HepG2 (cell line): ENCODE results near the gene TOB1. TPM values are rescaled to one million over a fixed set of nuclear protein-coding genes. Genes with fewer than 3 reads are reported as not detected.

Source experiments
- ATF7-NPFF ChIP-seq: sonication (generic); formaldehyde crosslinking; IDR thresholded peaks from 2 replicates; pipeline ENCODE4 v1.8.1; 2023; ENCODE audit warnings: mild to moderate bottlenecking, low read depth, missing genetic modification reagents, moderate library complexity
- CHD2 ChIP-seq: IDR thresholded peaks from 2 replicates; pipeline ENCODE4 v1.6.1; 2011; ENCODE audit warnings: low read depth, low read length, improper control_type of control experiment
- CHD4 ChIP-seq: fragments of 200-600 bp; sonication (generic); IDR thresholded peaks from 2 replicates; pipeline ENCODE4 v1.7.0; 2017; ENCODE audit warnings: mild to moderate bottlenecking, low read length, borderline replicate concordance
- EZH2 ChIP-seq: conservative IDR thresholded peaks from 2 replicates; pipeline ENCODE4 v1.6.1; 2012; ENCODE audit warnings: mild to moderate bottlenecking, low read depth, low read length, moderate library complexity
- GATAD1 ChIP-seq: IDR thresholded peaks from 2 replicates; pipeline ENCODE4 v1.6.1; 2016; ENCODE audit warnings: missing genetic modification reagents, missing compliant biosample characterization
- IRF2 ChIP-seq: IDR thresholded peaks from 2 replicates; pipeline ENCODE4 v1.6.1; 2018; ENCODE audit warnings: missing genetic modification reagents, missing compliant biosample characterization
- MAFF ChIP-seq: IDR thresholded peaks from 2 replicates; pipeline ENCODE4 v1.6.1; 2011; ENCODE audit warnings: low read depth, low read length, improper control_type of control experiment
- REXO4 ChIP-seq: sonication (generic); formaldehyde crosslinking; IDR thresholded peaks from 2 replicates; pipeline ENCODE4 v1.8.0; 2022; ENCODE audit warnings: missing genetic modification reagents, mild to moderate bottlenecking, borderline replicate concordance
- TEAD3 ChIP-seq: optimal IDR thresholded peaks from 2 replicates; pipeline ENCODE3; 2016; ENCODE audit warnings: borderline replicate concordance
- ZBTB20 ChIP-seq: sonication (generic); formaldehyde crosslinking; IDR thresholded peaks from 2 replicates; pipeline ENCODE4 v1.8.1; 2023; ENCODE audit warnings: missing genetic modification reagents, low read depth, mild to moderate bottlenecking, borderline replicate concordance
- ZNF335 ChIP-seq: sonication (generic); formaldehyde crosslinking; IDR thresholded peaks from 2 replicates; pipeline ENCODE4 v1.4.0; 2020; ENCODE audit warnings: missing genetic modification reagents
- ZNF33B ChIP-seq: sonication (generic); formaldehyde crosslinking; IDR thresholded peaks from 2 replicates; pipeline ENCODE4 v1.5.1; 2020; ENCODE audit warnings: mild to moderate bottlenecking, missing genetic modification reagents
- ZNF383 ChIP-seq: sonication (generic); formaldehyde crosslinking; IDR thresholded peaks from 2 replicates; pipeline ENCODE4 v1.4.0; 2020; ENCODE audit warnings: missing genetic modification reagents, mild to moderate bottlenecking, borderline replicate concordance
- ZNF616 ChIP-seq: sonication (generic); formaldehyde crosslinking; IDR thresholded peaks from 2 replicates; pipeline ENCODE4 v1.5.0; 2020; ENCODE audit warnings: low read depth, mild to moderate bottlenecking, missing genetic modification reagents
- polyA plus RNA-seq, 8 experiments: library from polyadenylated mRNA; depleted of rRNA in 3 of 8; stranded (reverse) in 7 of 8; unstranded in 1 of 8; fragments of >200 nt; fragmentation: Illumina TruSeq in 4 of 8; extraction: Trizol in 4 of 8; gene quantifications; 2 replicates each; pipeline versions ENCODE4 v1.2.1 to v1.2.3, GENCODE V29; 2011 to 2016; ENCODE audit warnings: low read depth in 4 of 8, missing spikeins in 1 of 8, mixed read lengths in 1 of 8; ENCODE audit not compliant: insufficient read depth in 1 of 8
- total RNA-seq, 5 experiments: library from RNA; depleted of rRNA; stranded (reverse); fragments of >200 nt; fragmentation: Illumina TruSeq; extraction: Trizol; gene quantifications; 2 replicates each; pipeline ENCODE4 v1.2.3, GENCODE V29; 2016; ENCODE audit warnings: low read depth in 1 of 5
- TF ChIP-seq, protein P1 (sequence below): sonication (generic); formaldehyde crosslinking; conservative IDR thresholded peaks from 2 replicates; pipeline ENCODE4 v1.4.0; 2020; ENCODE audit warnings: missing genetic modification reagents
- TF ChIP-seq, protein P2 (sequence below): sonication (generic); formaldehyde crosslinking; IDR thresholded peaks from 2 replicates; pipeline ENCODE4 v1.5.1; 2020; ENCODE audit warnings: mild to moderate bottlenecking, missing genetic modification reagents, borderline replicate concordance
- TF ChIP-seq, protein P3 (sequence below): sonication (generic); formaldehyde crosslinking; IDR thresholded peaks from 2 replicates; pipeline ENCODE4 v1.8.1; 2023; ENCODE audit warnings: mild to moderate bottlenecking, missing genetic modification reagents
- TF ChIP-seq, protein P4 (sequence below): sonication (generic); formaldehyde crosslinking; IDR thresholded peaks from 2 replicates; pipeline ENCODE4 v1.8.1; 2023; ENCODE audit warnings: mild to moderate bottlenecking, moderate library complexity, missing genetic modification reagents
- TF ChIP-seq, protein P5 (sequence below): sonication (generic); formaldehyde crosslinking; IDR thresholded peaks from 2 replicates; pipeline ENCODE4 v1.4.0; 2020; ENCODE audit warnings: missing genetic modification reagents, borderline replicate concordance
- TF ChIP-seq, protein P6 (sequence below): sonication (generic); formaldehyde crosslinking; IDR thresholded peaks from 2 replicates; pipeline ENCODE4 v1.5.1; 2020; ENCODE audit warnings: missing genetic modification reagents, mild to moderate bottlenecking, borderline replicate concordance

Gene TOB1
- total and polyA plus RNA-seq, 2 of the 13 experiments (the other 11 are each of a cell fraction or from before 2014, with no cell fraction given), result 21.9 to 57.7 TPM

DNA sequence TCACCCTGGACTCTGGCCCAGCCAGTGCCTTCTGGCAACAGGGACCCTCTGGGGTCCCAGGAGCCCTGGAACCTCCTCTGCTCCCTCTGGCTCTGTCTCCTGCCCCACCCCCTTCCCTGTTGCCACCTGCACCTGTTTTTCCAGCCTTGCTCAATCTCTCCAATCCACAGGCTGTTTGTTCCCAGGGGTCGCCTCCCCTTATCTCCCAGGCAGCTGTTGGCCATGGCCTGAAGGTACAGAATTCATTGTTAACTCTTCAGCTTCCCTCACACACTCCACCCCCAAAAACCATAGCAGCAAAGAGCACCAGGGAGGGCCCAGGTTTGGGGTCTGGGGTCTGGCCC, 39.3 kb upstream of the TOB1 start (continued):
- no peak; the same call in 1 of the 2 replicates for TF ChIP-seq CHD4
- TF ChIP-seq, protein P1, sequence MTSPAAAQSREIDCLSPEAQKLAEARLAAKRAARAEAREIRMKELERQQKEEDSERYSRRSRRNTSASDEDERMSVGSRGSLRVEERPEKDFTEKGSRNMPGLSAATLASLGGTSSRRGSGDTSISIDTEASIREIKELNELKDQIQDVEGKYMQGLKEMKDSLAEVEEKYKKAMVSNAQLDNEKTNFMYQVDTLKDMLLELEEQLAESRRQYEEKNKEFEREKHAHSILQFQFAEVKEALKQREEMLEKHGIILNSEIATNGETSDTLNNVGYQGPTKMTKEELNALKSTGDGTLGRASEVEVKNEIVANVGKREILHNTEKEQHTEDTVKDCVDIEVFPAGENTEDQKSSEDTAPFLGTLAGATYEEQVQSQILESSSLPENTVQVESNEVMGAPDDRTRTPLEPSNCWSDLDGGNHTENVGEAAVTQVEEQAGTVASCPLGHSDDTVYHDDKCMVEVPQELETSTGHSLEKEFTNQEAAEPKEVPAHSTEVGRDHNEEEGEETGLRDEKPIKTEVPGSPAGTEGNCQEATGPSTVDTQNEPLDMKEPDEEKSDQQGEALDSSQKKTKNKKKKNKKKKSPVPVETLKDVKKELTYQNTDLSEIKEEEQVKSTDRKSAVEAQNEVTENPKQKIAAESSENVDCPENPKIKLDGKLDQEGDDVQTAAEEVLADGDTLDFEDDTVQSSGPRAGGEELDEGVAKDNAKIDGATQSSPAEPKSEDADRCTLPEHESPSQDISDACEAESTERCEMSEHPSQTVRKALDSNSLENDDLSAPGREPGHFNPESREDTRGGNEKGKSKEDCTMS (CRISPR knock-in tag), result no peak
- no peak for TF ChIP-seq MAFF
- TF ChIP-seq ZNF33B (CRISPR knock-in tag), result peak; percentile 60; the same call in 1 of the 2 replicates
- TF ChIP-seq IRF2 (CRISPR knock-in tag), result peak; percentile 58; the same call in 1 of the 2 replicates
- TF ChIP-seq, protein P2, sequence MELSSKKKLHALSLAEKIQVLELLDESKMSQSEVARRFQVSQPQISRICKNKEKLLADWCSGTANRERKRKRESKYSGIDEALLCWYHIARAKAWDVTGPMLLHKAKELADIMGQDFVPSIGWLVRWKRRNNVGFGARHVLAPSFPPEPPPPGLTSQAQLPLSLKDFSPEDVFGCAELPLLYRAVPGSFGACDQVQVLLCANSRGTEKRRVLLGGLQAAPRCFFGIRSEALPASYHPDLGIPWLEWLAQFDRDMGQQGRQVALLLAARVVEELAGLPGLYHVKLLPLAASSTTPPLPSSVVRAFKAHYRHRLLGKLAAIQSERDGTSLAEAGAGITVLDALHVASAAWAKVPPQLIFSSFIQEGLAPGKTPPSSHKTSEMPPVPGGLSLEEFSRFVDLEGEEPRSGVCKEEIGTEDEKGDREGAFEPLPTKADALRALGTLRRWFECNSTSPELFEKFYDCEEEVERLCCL (CRISPR knock-in tag), result no peak
- TF ChIP-seq ZNF616 (CRISPR knock-in tag), result no peak
- no peak; the same call in 1 of the 2 replicates for TF ChIP-seq ZNF383 (CRISPR knock-in tag)
- TF ChIP-seq, protein P3, sequence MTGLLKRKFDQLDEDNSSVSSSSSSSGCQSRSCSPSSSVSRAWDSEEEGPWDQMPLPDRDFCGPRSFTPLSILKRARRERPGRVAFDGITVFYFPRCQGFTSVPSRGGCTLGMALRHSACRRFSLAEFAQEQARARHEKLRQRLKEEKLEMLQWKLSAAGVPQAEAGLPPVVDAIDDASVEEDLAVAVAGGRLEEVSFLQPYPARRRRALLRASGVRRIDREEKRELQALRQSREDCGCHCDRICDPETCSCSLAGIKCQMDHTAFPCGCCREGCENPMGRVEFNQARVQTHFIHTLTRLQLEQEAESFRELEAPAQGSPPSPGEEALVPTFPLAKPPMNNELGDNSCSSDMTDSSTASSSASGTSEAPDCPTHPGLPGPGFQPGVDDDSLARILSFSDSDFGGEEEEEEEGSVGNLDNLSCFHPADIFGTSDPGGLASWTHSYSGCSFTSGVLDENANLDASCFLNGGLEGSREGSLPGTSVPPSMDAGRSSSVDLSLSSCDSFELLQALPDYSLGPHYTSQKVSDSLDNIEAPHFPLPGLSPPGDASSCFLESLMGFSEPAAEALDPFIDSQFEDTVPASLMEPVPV, result no peak; the same call in none of the 2 replicates
- TF ChIP-seq CHD2, result no peak
- TF ChIP-seq, protein P4, sequence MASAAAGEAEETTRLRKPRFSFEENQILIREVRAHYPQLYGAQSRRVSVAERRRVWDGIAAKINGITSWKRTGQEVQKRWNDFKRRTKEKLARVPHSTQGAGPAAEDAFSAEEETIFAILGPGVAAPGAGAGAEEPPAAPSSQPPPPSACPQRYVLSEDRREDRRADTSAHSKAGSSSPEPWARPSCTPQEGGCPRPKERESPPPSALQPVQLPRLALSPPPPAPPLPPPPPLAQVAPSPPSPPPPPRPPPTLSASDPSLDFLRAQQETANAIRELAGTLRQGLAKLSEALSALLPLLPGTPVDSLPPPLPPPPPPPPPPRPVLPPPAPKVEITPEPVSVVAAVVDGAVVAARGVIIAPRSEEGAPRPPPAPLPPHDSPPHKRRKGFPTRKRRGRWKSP (CRISPR knock-in tag), result no peak
- no peak for TF ChIP-seq ATF7-NPFF (CRISPR knock-in tag)
- TF ChIP-seq ZNF335 (CRISPR knock-in tag), result peak; percentile 55; the same call in 1 of the 2 replicates
- TF ChIP-seq EZH2, result no peak
- TF ChIP-seq REXO4 (CRISPR knock-in tag), result no peak
- TF ChIP-seq, protein P5, sequence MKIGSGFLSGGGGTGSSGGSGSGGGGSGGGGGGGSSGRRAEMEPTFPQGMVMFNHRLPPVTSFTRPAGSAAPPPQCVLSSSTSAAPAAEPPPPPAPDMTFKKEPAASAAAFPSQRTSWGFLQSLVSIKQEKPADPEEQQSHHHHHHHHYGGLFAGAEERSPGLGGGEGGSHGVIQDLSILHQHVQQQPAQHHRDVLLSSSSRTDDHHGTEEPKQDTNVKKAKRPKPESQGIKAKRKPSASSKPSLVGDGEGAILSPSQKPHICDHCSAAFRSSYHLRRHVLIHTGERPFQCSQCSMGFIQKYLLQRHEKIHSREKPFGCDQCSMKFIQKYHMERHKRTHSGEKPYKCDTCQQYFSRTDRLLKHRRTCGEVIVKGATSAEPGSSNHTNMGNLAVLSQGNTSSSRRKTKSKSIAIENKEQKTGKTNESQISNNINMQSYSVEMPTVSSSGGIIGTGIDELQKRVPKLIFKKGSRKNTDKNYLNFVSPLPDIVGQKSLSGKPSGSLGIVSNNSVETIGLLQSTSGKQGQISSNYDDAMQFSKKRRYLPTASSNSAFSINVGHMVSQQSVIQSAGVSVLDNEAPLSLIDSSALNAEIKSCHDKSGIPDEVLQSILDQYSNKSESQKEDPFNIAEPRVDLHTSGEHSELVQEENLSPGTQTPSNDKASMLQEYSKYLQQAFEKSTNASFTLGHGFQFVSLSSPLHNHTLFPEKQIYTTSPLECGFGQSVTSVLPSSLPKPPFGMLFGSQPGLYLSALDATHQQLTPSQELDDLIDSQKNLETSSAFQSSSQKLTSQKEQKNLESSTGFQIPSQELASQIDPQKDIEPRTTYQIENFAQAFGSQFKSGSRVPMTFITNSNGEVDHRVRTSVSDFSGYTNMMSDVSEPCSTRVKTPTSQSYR (CRISPR knock-in tag), result peak; percentile 97
- peak; percentile 14; the same call in 1 of the 2 replicates for TF ChIP-seq ZBTB20 (CRISPR knock-in tag)
- TF ChIP-seq, protein P6, sequence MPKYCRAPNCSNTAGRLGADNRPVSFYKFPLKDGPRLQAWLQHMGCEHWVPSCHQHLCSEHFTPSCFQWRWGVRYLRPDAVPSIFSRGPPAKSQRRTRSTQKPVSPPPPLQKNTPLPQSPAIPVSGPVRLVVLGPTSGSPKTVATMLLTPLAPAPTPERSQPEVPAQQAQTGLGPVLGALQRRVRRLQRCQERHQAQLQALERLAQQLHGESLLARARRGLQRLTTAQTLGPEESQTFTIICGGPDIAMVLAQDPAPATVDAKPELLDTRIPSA (CRISPR knock-in tag), result no peak
- TF ChIP-seq TEAD3 (CRISPR knock-in tag), result peak; percentile 71
- peak; percentile 75 for TF ChIP-seq GATAD1 (CRISPR knock-in tag)
